Activated naive CD8-positive, alpha-beta T cell treated with anti-CD3 and anti-CD28 coated beads for 36 hours (primary cell): Measurements from ENCODE around the gene BBS9. TPM values are rescaled to one million over a fixed set of nuclear protein-coding genes. Genes with fewer than 3 reads are reported as not detected.

Source experiments
- DNase-seq: peaks from one replicate; pipeline ENCODE4 v3.0.0; 2021
- H3K27ac Mint-ChIP-seq: one replicate; pipeline ENCODE4 v1.8.0; 2022; ENCODE audit warnings: mild to moderate bottlenecking, moderate library complexity, mixed read lengths
- H3K27me3 Mint-ChIP-seq: one replicate; pipeline ENCODE4 v1.8.0; 2022; ENCODE audit warnings: mild to moderate bottlenecking, mixed read lengths
- H3K36me3 Mint-ChIP-seq: one replicate; pipeline ENCODE4 v1.8.0; 2021; ENCODE audit warnings: mild to moderate bottlenecking, mixed read lengths
- H3K4me1 Mint-ChIP-seq: one replicate; pipeline ENCODE4 v1.8.0; 2021; ENCODE audit warnings: mixed read lengths
- H3K4me3 Mint-ChIP-seq: one replicate; pipeline ENCODE4 v1.8.0; 2022; ENCODE audit warnings: mild to moderate bottlenecking, moderate library complexity, mixed read lengths
- H3K9me3 Mint-ChIP-seq: one replicate; pipeline ENCODE4 v1.8.0; 2022; ENCODE audit warnings: mixed read lengths
- total RNA-seq, 2 experiments: library from RNA; stranded (reverse); gene quantifications; one replicate each; pipeline ENCODE4 v1.2.3, GENCODE V29; 2021

BBS9 gene
- total RNA-seq, 2 experiments from 2014 or later: 4.3 to 5.9 TPM

DNA sequence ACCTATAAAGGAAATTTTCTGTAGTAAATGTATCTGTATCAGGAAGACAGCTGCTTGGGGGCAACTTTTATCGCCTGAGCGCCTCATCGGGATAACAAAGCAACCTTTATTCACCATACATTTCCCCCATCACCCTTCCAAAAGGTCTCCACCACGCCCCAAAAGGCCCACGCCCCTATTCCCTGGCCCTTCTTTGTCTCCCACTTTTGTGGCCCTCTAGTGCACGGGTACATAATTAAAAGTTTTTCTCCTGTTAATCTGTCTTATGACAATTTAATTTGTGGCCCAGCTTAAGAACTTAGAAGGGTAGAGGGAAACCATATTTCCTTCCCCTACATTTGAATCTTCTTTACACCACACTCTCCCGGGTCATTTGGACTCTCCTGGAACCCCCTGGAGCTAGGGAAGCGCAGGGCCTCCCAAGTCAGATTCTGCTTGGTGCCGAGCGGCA lies 20.8 kb upstream of the BBS9 start:
- peak overlapping the region; percentile 64 for H3K27ac Mint-ChIP-seq
- no peaks in the 10 kb centered on the region for H3K9me3 Mint-ChIP-seq
- H3K27me3 Mint-ChIP-seq: peaks cover 5% of the 10 kb centered on the region
- H3K4me3 Mint-ChIP-seq: peak overlapping the region; percentile 85
- peaks cover 1% of the 10 kb centered on the region for H3K36me3 Mint-ChIP-seq
- peak; percentile 27 for DNase-seq
- peaks cover 22% of the 10 kb centered on the region for H3K4me1 Mint-ChIP-seq

DNA sequence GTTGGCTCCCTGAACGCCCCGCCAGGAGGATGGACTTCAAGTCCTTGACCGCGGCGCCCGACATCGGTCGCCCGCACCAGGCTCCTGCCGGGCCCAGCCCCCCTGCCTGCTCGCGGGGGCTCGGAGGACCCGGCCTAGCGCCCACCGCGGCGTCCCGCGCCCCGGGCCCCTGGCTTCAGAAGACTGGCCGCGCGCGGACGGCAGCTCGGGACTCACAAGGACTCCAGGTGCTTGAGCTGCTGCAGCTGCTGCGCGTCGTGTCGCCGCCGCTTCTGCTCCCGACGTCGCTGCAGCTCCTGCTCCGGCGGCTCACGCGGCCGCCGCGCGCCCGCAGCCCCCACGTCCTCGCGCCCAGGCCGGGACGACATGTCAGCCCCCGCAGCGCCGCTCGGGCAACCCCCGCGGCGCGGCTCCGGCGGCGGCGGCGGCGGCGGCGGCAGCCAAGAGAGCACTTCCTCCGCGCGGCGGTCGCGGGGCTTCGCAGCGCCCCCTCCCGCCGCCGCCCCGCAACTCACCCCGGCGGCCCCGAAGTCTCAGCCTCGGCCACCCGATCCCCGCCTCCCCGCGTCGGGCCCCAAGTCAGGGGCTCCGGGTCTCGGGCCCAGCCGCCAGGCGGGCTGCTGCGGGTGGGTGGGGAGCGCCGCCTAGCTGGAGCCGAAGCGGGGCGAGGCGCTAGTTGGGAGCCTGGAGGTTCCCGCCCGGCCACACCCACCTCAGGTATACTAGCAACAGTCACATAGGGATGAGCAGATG lies 20.2 kb upstream of the BBS9 start, which contains the start of gene RP9:
Gene RP9 (minus strand): TSS at position 400 of the 753 bp plus-strand sequence. CDS start 32 bp downstream, at position 368.
- Mint-ChIP-seq H3K9me3 (no peaks in the 10 kb centered on the region), H3K36me3 (no peaks in the 10 kb centered on the region), H3K27me3 (peaks cover 5% of the 10 kb centered on the region), H3K4me3 (peak within 1 kb of the TSS; percentile 85), H3K4me1 (peaks cover 22% of the 10 kb centered on the region), H3K27ac (peak within 1 kb of the TSS; percentile 64)
- peak; percentile 87 for DNase-seq

DNA sequence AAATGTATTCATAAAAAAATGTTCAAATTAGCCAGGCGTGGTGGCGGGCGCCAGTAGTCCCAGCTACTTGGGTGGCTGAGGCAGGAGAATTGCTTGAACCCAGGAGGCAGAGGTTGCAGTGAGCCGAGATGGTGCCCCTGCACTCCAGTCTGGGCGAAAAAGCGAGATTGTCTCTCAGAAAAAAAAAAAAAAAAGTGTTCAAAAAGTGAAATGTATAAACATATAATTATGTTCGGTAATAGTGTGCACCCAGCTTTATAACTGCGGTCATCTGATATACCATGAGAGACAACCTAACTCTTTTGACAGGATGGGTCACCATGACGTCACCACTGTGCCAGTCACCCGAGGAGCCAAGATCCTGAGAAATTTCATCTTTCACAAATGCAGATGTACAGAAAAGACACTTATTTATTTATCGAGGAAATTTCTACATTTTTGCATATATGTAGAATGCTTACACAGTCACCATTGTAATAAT lies 19.6 kb upstream of the BBS9 start:
- Mint-ChIP-seq H3K36me3 (no peaks in the 10 kb centered on the region), H3K4me3 (peak overlapping the region; percentile 77), H3K4me1 (peaks cover 20% of the 10 kb centered on the region), H3K9me3 (no peaks in the 10 kb centered on the region), H3K27me3 (peaks cover 10% of the 10 kb centered on the region), H3K27ac (peak overlapping the region; percentile 42)
- DNase-seq: no peak

DNA sequence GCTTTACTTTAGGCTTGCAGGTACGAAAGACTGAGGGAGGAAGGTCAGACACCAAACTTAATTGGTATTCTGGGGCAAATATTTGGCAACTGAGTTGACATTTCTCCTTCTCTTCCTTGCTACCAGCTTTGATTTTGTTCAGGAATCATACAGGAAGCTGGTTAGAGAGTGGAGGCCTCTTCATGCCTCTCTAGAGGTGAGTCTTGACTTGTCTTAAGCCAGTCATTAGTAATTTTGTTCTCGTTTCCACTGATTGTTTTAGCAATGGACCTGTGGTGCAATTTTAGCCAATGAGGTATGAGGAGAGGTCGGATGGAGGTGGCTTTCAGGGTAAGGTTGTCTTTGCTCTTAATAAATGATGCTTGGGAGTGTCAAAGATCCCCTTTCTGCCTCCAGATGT lies 17.8 kb upstream of the BBS9 start:
- H3K27ac Mint-ChIP-seq: no peak overlapping the region
- DNase-seq: no peak
- H3K9me3 Mint-ChIP-seq: no peaks in the 10 kb centered on the region
- H3K4me1 Mint-ChIP-seq: peaks cover 11% of the 10 kb centered on the region
- H3K4me3 Mint-ChIP-seq: no peak overlapping the region
- peaks cover 22% of the 10 kb centered on the region for H3K27me3 Mint-ChIP-seq
- H3K36me3 Mint-ChIP-seq: no peaks in the 10 kb centered on the region

DNA sequence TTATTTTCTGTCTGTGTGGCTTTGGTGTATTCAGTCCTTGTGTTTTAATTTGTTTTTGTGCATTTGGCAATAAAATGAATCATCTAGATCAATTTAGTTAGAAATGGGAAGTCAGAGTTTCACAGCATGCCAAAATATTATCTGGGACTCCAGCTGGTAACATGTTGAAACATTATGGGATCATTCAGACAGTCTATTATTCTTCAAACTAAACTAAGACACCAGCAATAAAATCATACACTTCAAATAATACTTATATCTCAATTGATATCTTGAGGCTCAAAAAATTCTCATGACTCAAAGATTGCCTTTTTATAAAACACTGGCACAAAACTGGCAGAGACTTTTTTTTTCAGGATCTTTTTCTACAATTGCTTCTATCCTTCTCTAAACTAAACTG lies 14.4 kb upstream of the BBS9 start:
- H3K27ac Mint-ChIP-seq: no peak overlapping the region
- no peak overlapping the region for H3K4me3 Mint-ChIP-seq

DNA sequence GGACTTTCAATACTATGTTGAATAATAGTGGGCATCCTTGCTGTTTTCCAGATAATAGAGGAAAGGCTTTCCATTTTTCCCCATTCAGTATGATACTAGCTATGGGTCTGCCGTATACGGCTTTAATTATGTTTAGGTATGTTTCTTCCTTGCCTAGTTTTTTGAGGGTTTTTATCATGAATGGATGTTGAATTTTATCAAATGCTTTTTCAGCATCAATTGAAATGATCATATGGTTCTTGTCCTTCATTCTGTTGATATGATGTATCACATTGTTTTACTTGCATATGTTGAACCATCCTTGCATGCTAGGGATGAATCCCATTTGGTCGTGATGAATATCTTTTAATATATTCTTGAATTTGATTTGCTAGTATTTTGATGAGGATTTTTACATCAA lies 11.0 kb upstream of the BBS9 start:
- H3K27me3 Mint-ChIP-seq: peaks cover 37% of the 10 kb centered on the region
- H3K36me3 Mint-ChIP-seq: peaks cover 3% of the 10 kb centered on the region
- H3K9me3 Mint-ChIP-seq: peaks cover 10% of the 10 kb centered on the region
- H3K27ac Mint-ChIP-seq: no peak overlapping the region
- H3K4me3 Mint-ChIP-seq: no peak overlapping the region
- H3K4me1 Mint-ChIP-seq: no peaks in the 10 kb centered on the region
- no peak for DNase-seq

More for the DNA sequence above, 14.4 kb upstream of the BBS9 start:
- Mint-ChIP-seq H3K36me3 (peaks cover 3% of the 10 kb centered on the region), H3K4me1 (peaks cover 2% of the 10 kb centered on the region), H3K27me3 (peaks cover 35% of the 10 kb centered on the region), H3K9me3 (peaks cover 10% of the 10 kb centered on the region)
- DNase-seq: no peak

DNA sequence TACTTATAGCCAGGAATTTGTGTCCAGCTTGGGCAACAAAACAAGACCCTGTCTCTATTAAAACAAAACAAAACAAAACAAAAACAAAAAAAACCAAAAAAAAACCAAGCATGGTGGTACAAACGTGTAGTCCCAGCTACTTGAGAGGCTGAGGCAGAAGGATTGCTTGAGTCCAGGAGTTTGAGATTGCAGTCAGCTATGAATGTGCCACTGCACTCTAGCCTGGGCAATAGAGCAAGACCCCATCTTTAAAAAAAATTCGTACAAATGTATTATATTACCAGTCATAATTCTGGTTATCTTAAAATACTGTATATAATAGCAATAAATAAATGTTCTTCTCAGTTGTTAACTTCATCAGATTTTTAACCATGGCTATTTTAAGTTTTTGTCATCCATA lies 2.3 kb upstream of the BBS9 start:
- Mint-ChIP-seq H3K4me3 (no peak overlapping the region), H3K4me1 (peaks cover 10% of the 10 kb centered on the region), H3K27ac (no peak overlapping the region), H3K9me3 (no peaks in the 10 kb centered on the region), H3K36me3 (no peaks in the 10 kb centered on the region), H3K27me3 (peaks cover under 1% of the 10 kb centered on the region)
- DNase-seq: no peak

DNA sequence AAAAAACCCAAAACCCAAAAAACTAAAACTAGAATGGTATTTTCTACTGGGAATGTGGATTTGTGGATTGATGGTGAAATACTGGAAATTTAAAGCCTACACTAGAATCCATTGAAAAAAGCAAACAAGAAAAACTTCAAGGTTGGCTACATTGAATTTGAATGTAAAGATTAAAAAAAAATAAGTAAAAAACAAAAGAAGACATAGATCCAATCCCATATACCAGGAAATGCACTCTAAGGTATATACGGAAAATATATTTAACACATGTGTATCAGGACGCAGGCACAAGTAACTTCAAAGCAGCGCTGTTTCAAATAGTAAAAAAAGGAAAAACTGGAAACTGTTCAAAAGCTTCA lies 754 bp upstream of the BBS9 start:
- no peak for DNase-seq
- H3K27ac Mint-ChIP-seq: peak overlapping the region; percentile 86
- peaks cover 12% of the 10 kb centered on the region for H3K4me1 Mint-ChIP-seq

DNA sequence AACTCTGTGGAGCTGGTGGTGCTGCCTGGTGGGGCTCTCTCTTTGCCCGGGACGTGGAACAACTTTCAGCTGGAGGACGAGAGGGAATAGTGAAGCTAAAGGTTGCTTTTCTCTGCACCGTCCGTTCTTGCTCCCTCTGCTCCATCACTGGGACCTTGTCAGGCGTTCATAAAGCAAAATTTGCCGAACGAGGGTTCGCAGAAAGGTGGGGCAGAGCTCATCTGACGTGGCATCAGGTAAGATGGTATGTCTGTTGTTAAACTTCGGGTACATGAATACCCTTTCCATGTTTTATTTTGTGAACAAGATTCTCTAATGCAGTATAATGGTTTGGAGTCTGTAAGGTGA lies 416 bp downstream of the BBS9 start:
- DNase-seq: no peak
- H3K27ac Mint-ChIP-seq: peak overlapping the region; percentile 86
- H3K9me3 Mint-ChIP-seq: peaks cover 3% of the 10 kb centered on the region
- no peaks in the 10 kb centered on the region for H3K27me3 Mint-ChIP-seq
- H3K36me3 Mint-ChIP-seq: peaks cover 6% of the 10 kb centered on the region
- peaks cover 12% of the 10 kb centered on the region for H3K4me1 Mint-ChIP-seq
- H3K4me3 Mint-ChIP-seq: peak overlapping the region; percentile 96

More for the DNA sequence above, 754 bp upstream of the BBS9 start:
- H3K4me3 Mint-ChIP-seq: peak overlapping the region; percentile 96
- H3K36me3 Mint-ChIP-seq: peaks cover 3% of the 10 kb centered on the region
- no peaks in the 10 kb centered on the region for H3K27me3 Mint-ChIP-seq
- H3K9me3 Mint-ChIP-seq: peaks cover 3% of the 10 kb centered on the region

DNA sequence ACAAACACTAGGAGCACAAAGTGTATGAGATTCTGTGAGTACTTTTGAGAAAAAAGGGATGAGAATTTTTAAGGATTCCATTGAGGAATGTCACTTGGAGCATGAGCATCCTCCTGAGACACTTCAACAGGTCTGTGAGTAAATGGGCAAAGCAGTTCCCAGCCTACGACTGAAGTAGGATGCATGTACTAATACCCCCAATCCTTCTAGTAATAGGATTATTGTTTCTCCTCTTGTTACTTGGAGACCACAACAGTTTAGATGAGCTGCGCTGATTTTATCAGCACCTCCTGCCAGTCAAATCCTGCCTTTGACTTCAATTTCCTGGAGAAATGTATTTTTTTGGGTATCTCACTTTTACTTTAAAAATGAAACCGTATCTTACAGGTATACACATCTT lies 820 bp downstream of the BBS9 start:
- H3K27ac Mint-ChIP-seq: peak overlapping the region; percentile 86
- peak overlapping the region; percentile 96 for H3K4me3 Mint-ChIP-seq
- H3K4me1 Mint-ChIP-seq: peaks cover 12% of the 10 kb centered on the region
- no peaks in the 10 kb centered on the region for H3K27me3 Mint-ChIP-seq
- peaks cover 9% of the 10 kb centered on the region for H3K36me3 Mint-ChIP-seq
- DNase-seq: no peak
- peaks cover 3% of the 10 kb centered on the region for H3K9me3 Mint-ChIP-seq

DNA sequence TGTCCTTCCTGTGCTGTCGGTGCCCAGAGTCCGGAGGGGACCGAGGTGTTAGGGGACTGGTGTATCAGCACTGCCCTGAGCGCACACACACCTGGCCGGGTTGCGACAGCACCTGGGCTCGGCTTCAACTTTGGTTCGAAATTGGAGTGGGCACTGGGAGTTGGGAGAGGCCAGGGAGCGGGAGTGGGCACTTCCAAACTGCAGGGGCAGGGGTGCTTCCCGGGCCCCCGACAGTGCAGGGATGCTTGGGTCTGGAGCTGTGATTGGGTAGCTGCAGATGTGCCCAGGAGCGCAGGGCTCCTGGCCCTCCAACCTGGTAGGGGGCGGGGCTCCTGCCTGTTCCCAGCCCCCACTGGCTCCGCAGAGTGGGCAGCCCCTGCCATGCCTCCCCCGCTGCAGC lies 7.7 kb downstream of the BBS9 start:
- peaks cover 12% of the 10 kb centered on the region for H3K9me3 Mint-ChIP-seq
- no peak for DNase-seq
- H3K36me3 Mint-ChIP-seq: peaks cover 14% of the 10 kb centered on the region
- H3K4me3 Mint-ChIP-seq: no peak overlapping the region
- no peak overlapping the region for H3K27ac Mint-ChIP-seq
- H3K27me3 Mint-ChIP-seq: no peaks in the 10 kb centered on the region
- H3K4me1 Mint-ChIP-seq: peaks cover 7% of the 10 kb centered on the region

DNA sequence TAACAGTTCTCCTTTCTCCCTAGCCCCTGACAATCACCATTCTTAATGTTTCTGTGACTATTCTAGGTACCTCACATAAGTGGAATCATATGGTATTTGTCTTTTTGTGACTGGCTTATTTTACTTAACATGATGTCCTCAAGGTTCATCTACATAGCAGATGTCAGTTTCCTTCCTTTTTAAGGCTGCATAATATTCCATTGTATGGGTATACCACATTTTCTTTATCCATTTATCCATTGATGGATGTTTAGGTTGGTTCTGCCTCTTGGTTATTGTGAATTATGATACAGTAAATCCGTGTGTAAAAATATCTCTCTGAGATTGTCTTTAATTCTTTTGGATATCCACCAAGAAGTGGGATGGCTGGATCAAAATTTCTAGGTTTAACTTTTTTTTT lies 13.2 kb downstream of the BBS9 start:
- no peaks in the 10 kb centered on the region for H3K27me3 Mint-ChIP-seq
- no peak for DNase-seq
- H3K4me1 Mint-ChIP-seq: peaks cover 6% of the 10 kb centered on the region
- H3K9me3 Mint-ChIP-seq: peaks cover 8% of the 10 kb centered on the region
- H3K27ac Mint-ChIP-seq: no peak overlapping the region
- peaks cover 7% of the 10 kb centered on the region for H3K36me3 Mint-ChIP-seq
- no peak overlapping the region for H3K4me3 Mint-ChIP-seq

DNA sequence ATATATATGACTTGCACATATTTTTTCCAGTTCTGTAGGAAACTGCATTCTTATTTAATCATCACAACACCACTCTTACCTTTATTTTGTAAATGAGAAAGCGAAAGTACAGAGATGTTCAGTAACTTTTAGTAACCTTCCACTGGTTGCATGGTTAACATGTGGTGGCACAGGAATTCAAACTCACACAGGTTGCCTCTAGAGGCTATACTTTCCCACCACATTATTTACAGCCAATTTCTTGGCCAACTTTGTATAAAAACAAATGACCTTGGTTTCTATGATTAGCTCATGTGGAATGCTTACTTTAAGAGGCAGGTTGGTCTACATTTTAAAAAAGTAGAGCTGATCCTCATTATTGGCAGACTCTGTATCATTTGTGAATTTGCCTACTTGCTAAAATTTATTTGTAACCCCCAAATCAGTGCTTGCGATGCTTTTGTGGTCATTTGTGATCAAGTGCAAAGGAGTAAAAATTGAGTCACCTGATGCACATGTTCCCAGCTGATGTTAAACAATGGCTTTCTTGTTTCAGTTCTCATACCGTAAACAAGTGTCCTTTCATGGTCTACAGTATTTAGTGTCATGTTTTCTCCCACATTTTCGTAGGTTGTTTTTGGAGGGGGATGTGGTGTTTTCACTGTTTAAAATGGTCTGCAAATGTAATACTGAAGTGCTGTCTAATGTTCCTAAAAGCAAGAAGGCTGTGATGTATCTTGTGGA lies 14.8 kb downstream of the BBS9 start:
- peaks cover 6% of the 10 kb centered on the region for H3K9me3 Mint-ChIP-seq
- no peaks in the 10 kb centered on the region for H3K27me3 Mint-ChIP-seq
- no peak overlapping the region for H3K4me3 Mint-ChIP-seq
- no peak for DNase-seq
- H3K4me1 Mint-ChIP-seq: peaks cover 6% of the 10 kb centered on the region
- H3K27ac Mint-ChIP-seq: no peak overlapping the region
- peaks cover 10% of the 10 kb centered on the region for H3K36me3 Mint-ChIP-seq

DNA sequence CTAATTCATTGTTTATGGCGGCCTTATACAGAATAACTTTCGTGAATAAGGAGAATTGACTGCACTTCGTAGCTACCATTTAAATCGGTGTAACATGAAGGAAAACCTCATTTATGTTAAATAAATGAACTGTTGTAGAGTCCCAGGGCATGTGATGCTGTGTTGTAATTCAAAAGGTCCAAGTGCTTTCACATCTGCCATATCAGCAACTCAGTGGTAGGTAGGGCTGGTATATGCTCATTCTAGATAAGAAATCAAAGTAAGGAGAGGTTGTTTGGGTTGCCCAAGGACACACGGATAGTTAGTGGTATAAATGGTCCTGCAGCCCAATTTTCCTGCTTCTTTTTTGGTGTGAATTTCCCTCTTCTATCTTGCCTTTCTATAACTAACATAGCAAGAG lies 15.8 kb downstream of the BBS9 start:
- DNase-seq: no peak
- H3K27ac Mint-ChIP-seq: no peak overlapping the region
- H3K27me3 Mint-ChIP-seq: no peaks in the 10 kb centered on the region
- no peak overlapping the region for H3K4me3 Mint-ChIP-seq
- H3K4me1 Mint-ChIP-seq: peaks cover 3% of the 10 kb centered on the region
- H3K9me3 Mint-ChIP-seq: peaks cover 6% of the 10 kb centered on the region
- H3K36me3 Mint-ChIP-seq: peaks cover 10% of the 10 kb centered on the region

DNA sequence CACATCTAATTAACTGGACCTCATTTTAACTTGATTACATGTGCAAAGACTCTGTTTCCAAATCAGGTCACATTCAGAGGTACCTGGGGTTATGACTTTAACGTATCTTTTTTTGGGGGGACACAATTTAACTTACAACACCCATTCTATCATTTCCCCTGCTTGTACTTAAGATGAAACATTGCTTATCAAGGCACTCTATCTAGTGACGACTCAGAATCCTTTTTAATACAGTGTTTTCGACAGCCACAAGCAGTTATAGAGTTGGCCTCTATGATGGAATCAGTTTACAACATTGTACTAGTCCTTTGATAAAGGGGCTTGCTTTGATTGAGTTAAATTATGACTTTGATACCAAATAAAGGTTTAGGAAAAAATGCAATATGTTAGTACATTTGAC lies 22.7 kb downstream of the BBS9 start:
- H3K27ac Mint-ChIP-seq: no peak overlapping the region
- no peaks in the 10 kb centered on the region for H3K9me3 Mint-ChIP-seq
- DNase-seq: no peak
- H3K36me3 Mint-ChIP-seq: peaks cover 3% of the 10 kb centered on the region
- no peaks in the 10 kb centered on the region for H3K4me1 Mint-ChIP-seq
- H3K27me3 Mint-ChIP-seq: no peaks in the 10 kb centered on the region
- H3K4me3 Mint-ChIP-seq: no peak overlapping the region
